ENCODE measurements around the gene HDDC3.
A peak's percentile ranks its signal among the peaks of the same experiment; 100 is the strongest.

Gene HDDC3

GRCh38 chr15:90931828-90932659 is at the start of gene HDDC3:
TSS of gene HDDC3 (minus strand) at chr15:90932549. CDS start at chr15:90932540, 9 bp downstream.
- H3K4me1 ChIP-seq (ENCODE audit: control insufficient read depth in 1 of 2, insufficient read depth in 2 of 2, low read length in 2 of 2) = peaks cover 39 to 45% of the 10 kb centered on the region in 2 donors
- no peaks in the 10 kb centered on the region for H3K27me3 ChIP-seq (ENCODE audit: control insufficient read depth in 1 of 2, insufficient read depth in 2 of 2, low read length in 2 of 2)
- H3K9ac ChIP-seq (ENCODE audit: low read depth in 1 of 2, low read length in 2 of 2) = peak within 1 kb of the TSS; percentile 72 to 99
- peaks cover 0 to 5% of the 10 kb centered on the region in 2 donors for H3K36me3 ChIP-seq (ENCODE audit: control insufficient read depth in 1 of 2, insufficient read depth in 2 of 2, low read length in 2 of 2)
- H3K9me3 ChIP-seq (ENCODE audit: control insufficient read depth in 1 of 2, low read length in 2 of 2) = no peaks in the 10 kb centered on the region
- H3K27ac ChIP-seq (ENCODE audit: low read depth, low read length) = peak within 1 kb of the TSS; percentile 93
- peak within 1 kb of the TSS; percentile 75 to 97 for H3K4me3 ChIP-seq (ENCODE audit: low read depth in 1 of 2, low read length in 2 of 2)

GRCh38 chr15:90982135-90982534 is 49.8 kb upstream of the HDDC3 start:
- Histone ChIP-seq H3K36me3 (ENCODE audit: control insufficient read depth in 1 of 2, insufficient read depth in 2 of 2, low read length in 2 of 2) (peaks cover 0 to 35% of the 10 kb centered on the region in 2 donors), H3K27ac (ENCODE audit: low read depth, low read length) (no peak overlapping the region), H3K4me3 (ENCODE audit: low read depth in 1 of 2, low read length in 2 of 2) (no peak overlapping the region), H3K9me3 (ENCODE audit: control insufficient read depth in 1 of 2, low read length in 2 of 2) (no peaks in the 10 kb centered on the region), H3K27me3 (ENCODE audit: control insufficient read depth in 1 of 2, insufficient read depth in 2 of 2, low read length in 2 of 2) (no peaks in the 10 kb centered on the region), H3K9ac (ENCODE audit: low read depth in 1 of 2, low read length in 2 of 2) (no peak overlapping the region), H3K4me1 (ENCODE audit: control insufficient read depth in 1 of 2, insufficient read depth in 2 of 2, low read length in 2 of 2) (no peaks in the 10 kb centered on the region)

GRCh38 chr15:90981681-90982080 is 49.3 kb upstream of the HDDC3 start:
- Histone ChIP-seq H3K4me1 (ENCODE audit: control insufficient read depth in 1 of 2, insufficient read depth in 2 of 2, low read length in 2 of 2) (no peaks in the 10 kb centered on the region), H3K9ac (ENCODE audit: low read depth in 1 of 2, low read length in 2 of 2) (no peak overlapping the region), H3K36me3 (ENCODE audit: control insufficient read depth in 1 of 2, insufficient read depth in 2 of 2, low read length in 2 of 2) (peaks cover 0 to 35% of the 10 kb centered on the region in 2 donors)

GRCh38 chr15:90979582-90979981 is 47.2 kb upstream of the HDDC3 start:
- no peak overlapping the region for H3K4me3 ChIP-seq (ENCODE audit: low read depth in 1 of 2, low read length in 2 of 2)
- H3K36me3 ChIP-seq (ENCODE audit: control insufficient read depth in 1 of 2, insufficient read depth in 2 of 2, low read length in 2 of 2) = peaks cover 0 to 36% of the 10 kb centered on the region in 2 donors
- H3K9me3 ChIP-seq (ENCODE audit: control insufficient read depth in 1 of 2, low read length in 2 of 2) = no peaks in the 10 kb centered on the region
- no peaks in the 10 kb centered on the region for H3K27me3 ChIP-seq (ENCODE audit: control insufficient read depth in 1 of 2, insufficient read depth in 2 of 2, low read length in 2 of 2)
- no peak overlapping the region for H3K27ac ChIP-seq (ENCODE audit: low read depth, low read length)
- H3K9ac ChIP-seq (ENCODE audit: low read depth in 1 of 2, low read length in 2 of 2) = no peak overlapping the region
- H3K4me1 ChIP-seq (ENCODE audit: control insufficient read depth in 1 of 2, insufficient read depth in 2 of 2, low read length in 2 of 2) = no peaks in the 10 kb centered on the region

More at GRCh38 chr15:90981681-90982080, 49.3 kb upstream of the HDDC3 start:
- no peaks in the 10 kb centered on the region for H3K9me3 ChIP-seq (ENCODE audit: control insufficient read depth in 1 of 2, low read length in 2 of 2)
- no peak overlapping the region for H3K4me3 ChIP-seq (ENCODE audit: low read depth in 1 of 2, low read length in 2 of 2)
- H3K27me3 ChIP-seq (ENCODE audit: control insufficient read depth in 1 of 2, insufficient read depth in 2 of 2, low read length in 2 of 2) = no peaks in the 10 kb centered on the region
- no peak overlapping the region for H3K27ac ChIP-seq (ENCODE audit: low read depth, low read length)

GRCh38 chr15:90974216-90974615 is 41.9 kb upstream of the HDDC3 start:
- Histone ChIP-seq H3K27me3 (ENCODE audit: control insufficient read depth in 1 of 2, insufficient read depth in 2 of 2, low read length in 2 of 2) (no peaks in the 10 kb centered on the region), H3K4me3 (ENCODE audit: low read depth in 1 of 2, low read length in 2 of 2) (no peak overlapping the region), H3K27ac (ENCODE audit: low read depth, low read length) (no peak overlapping the region), H3K9ac (ENCODE audit: low read depth in 1 of 2, low read length in 2 of 2) (no peak overlapping the region), H3K36me3 (ENCODE audit: control insufficient read depth in 1 of 2, insufficient read depth in 2 of 2, low read length in 2 of 2) (peaks cover 4 to 33% of the 10 kb centered on the region in 2 donors), H3K9me3 (ENCODE audit: control insufficient read depth in 1 of 2, low read length in 2 of 2) (no peaks in the 10 kb centered on the region), H3K4me1 (ENCODE audit: control insufficient read depth in 1 of 2, insufficient read depth in 2 of 2, low read length in 2 of 2) (no peaks in the 10 kb centered on the region)

GRCh38 chr15:90972133-90972532 is 39.8 kb upstream of the HDDC3 start:
- H3K9ac ChIP-seq (ENCODE audit: low read depth in 1 of 2, low read length in 2 of 2) = no peak overlapping the region
- no peaks in the 10 kb centered on the region for H3K9me3 ChIP-seq (ENCODE audit: control insufficient read depth in 1 of 2, low read length in 2 of 2)
- peaks cover 9 to 51% of the 10 kb centered on the region in 2 donors for H3K36me3 ChIP-seq (ENCODE audit: control insufficient read depth in 1 of 2, insufficient read depth in 2 of 2, low read length in 2 of 2)
- H3K27ac ChIP-seq (ENCODE audit: low read depth, low read length) = no peak overlapping the region
- no peak overlapping the region for H3K4me3 ChIP-seq (ENCODE audit: low read depth in 1 of 2, low read length in 2 of 2)
- no peaks in the 10 kb centered on the region for H3K27me3 ChIP-seq (ENCODE audit: control insufficient read depth in 1 of 2, insufficient read depth in 2 of 2, low read length in 2 of 2)
- H3K4me1 ChIP-seq (ENCODE audit: control insufficient read depth in 1 of 2, insufficient read depth in 2 of 2, low read length in 2 of 2) = no peaks in the 10 kb centered on the region

GRCh38 chr15:90970274-90970673 is 37.9 kb upstream of the HDDC3 start:
- Histone ChIP-seq H3K27me3 (ENCODE audit: control insufficient read depth in 1 of 2, insufficient read depth in 2 of 2, low read length in 2 of 2) (no peaks in the 10 kb centered on the region), H3K27ac (ENCODE audit: low read depth, low read length) (no peak overlapping the region), H3K4me3 (ENCODE audit: low read depth in 1 of 2, low read length in 2 of 2) (no peak overlapping the region), H3K9ac (ENCODE audit: low read depth in 1 of 2, low read length in 2 of 2) (no peak overlapping the region), H3K9me3 (ENCODE audit: control insufficient read depth in 1 of 2, low read length in 2 of 2) (no peaks in the 10 kb centered on the region), H3K4me1 (ENCODE audit: control insufficient read depth in 1 of 2, insufficient read depth in 2 of 2, low read length in 2 of 2) (no peaks in the 10 kb centered on the region), H3K36me3 (ENCODE audit: control insufficient read depth in 1 of 2, insufficient read depth in 2 of 2, low read length in 2 of 2) (peaks cover 12 to 65% of the 10 kb centered on the region in 2 donors)

- H3K4me1 ChIP-seq (ENCODE audit: control insufficient read depth in 1 of 2, insufficient read depth in 2 of 2, low read length in 2 of 2) = no peaks in the 10 kb centered on the region
- no peaks in the 10 kb centered on the region for H3K9me3 ChIP-seq (ENCODE audit: control insufficient read depth in 1 of 2, low read length in 2 of 2)
- H3K36me3 ChIP-seq (ENCODE audit: control insufficient read depth in 1 of 2, insufficient read depth in 2 of 2, low read length in 2 of 2) = peaks cover 12 to 64% of the 10 kb centered on the region in 2 donors
- no peaks in the 10 kb centered on the region for H3K27me3 ChIP-seq (ENCODE audit: control insufficient read depth in 1 of 2, insufficient read depth in 2 of 2, low read length in 2 of 2)
- no peak overlapping the region for H3K4me3 ChIP-seq (ENCODE audit: low read depth in 1 of 2, low read length in 2 of 2)
- no peak overlapping the region for H3K27ac ChIP-seq (ENCODE audit: low read depth, low read length)
- H3K9ac ChIP-seq (ENCODE audit: low read depth in 1 of 2, low read length in 2 of 2) = no peak overlapping the region
Observed at GRCh38 chr15:90968434-90968833, 36.1 kb upstream of the HDDC3 start.

- Histone ChIP-seq H3K27me3 (ENCODE audit: control insufficient read depth in 1 of 2, insufficient read depth in 2 of 2, low read length in 2 of 2) (no peaks in the 10 kb centered on the region), H3K4me3 (ENCODE audit: low read depth in 1 of 2, low read length in 2 of 2) (no peak overlapping the region), H3K9me3 (ENCODE audit: control insufficient read depth in 1 of 2, low read length in 2 of 2) (no peaks in the 10 kb centered on the region), H3K27ac (ENCODE audit: low read depth, low read length) (no peak overlapping the region), H3K9ac (ENCODE audit: low read depth in 1 of 2, low read length in 2 of 2) (no peak overlapping the region), H3K36me3 (ENCODE audit: control insufficient read depth in 1 of 2, insufficient read depth in 2 of 2, low read length in 2 of 2) (peaks cover 15 to 65% of the 10 kb centered on the region in 2 donors), H3K4me1 (ENCODE audit: control insufficient read depth in 1 of 2, insufficient read depth in 2 of 2, low read length in 2 of 2) (no peaks in the 10 kb centered on the region)
Observed at GRCh38 chr15:90967206-90967605, 34.9 kb upstream of the HDDC3 start.

- Histone ChIP-seq H3K27ac (ENCODE audit: low read depth, low read length) (no peak overlapping the region), H3K27me3 (ENCODE audit: control insufficient read depth in 1 of 2, insufficient read depth in 2 of 2, low read length in 2 of 2) (no peaks in the 10 kb centered on the region), H3K36me3 (ENCODE audit: control insufficient read depth in 1 of 2, insufficient read depth in 2 of 2, low read length in 2 of 2) (peaks cover 24 to 75% of the 10 kb centered on the region in 2 donors), H3K9me3 (ENCODE audit: control insufficient read depth in 1 of 2, low read length in 2 of 2) (no peaks in the 10 kb centered on the region), H3K9ac (ENCODE audit: low read depth in 1 of 2, low read length in 2 of 2) (no peak overlapping the region), H3K4me1 (ENCODE audit: control insufficient read depth in 1 of 2, insufficient read depth in 2 of 2, low read length in 2 of 2) (no peaks in the 10 kb centered on the region), H3K4me3 (ENCODE audit: low read depth in 1 of 2, low read length in 2 of 2) (no peak overlapping the region)
Observed at GRCh38 chr15:90966262-90966661, 33.9 kb upstream of the HDDC3 start.

Data from duodenal mucosa (tissue), 2 donors.